ENCODE results near the gene SYNGAP1. TPM values are rescaled to one million over a fixed set of nuclear protein-coding genes. Genes with fewer than 3 reads are reported as not detected.

The SYNGAP1 gene
- total and polyA plus RNA-seq, 9 of the 15 experiments (the other 6 are each of a cell fraction or from before 2014, with no cell fraction given): 0.01 to 22.8 (median 3.2) TPM

- no peak for TF ChIP-seq ZNF318 (IDR thresholded peaks at IDR 0.05; ENCODE audit: borderline replicate concordance in 1 of 2, low read depth in 1 of 2)
- TF ChIP-seq ZNF785 (CRISPR knock-in tag; IDR thresholded peaks at IDR 0.05): no peak
- no peak for TF ChIP-seq SMARCB1 (IDR thresholded peaks at IDR 0.05; ENCODE audit: insufficient read length, low read depth)
- TF ChIP-seq HDAC2 (IDR thresholded peaks at IDR 0.05): no peak
- TF ChIP-seq EWSR1 (IDR thresholded peaks at IDR 0.05; ENCODE audit: borderline replicate concordance, low read depth, partially characterized antibody): no peak
- no peak for TF ChIP-seq ZNF717 (CRISPR knock-in tag; IDR thresholded peaks at IDR 0.05)
- no peak for TF ChIP-seq NUFIP1 (IDR thresholded peaks at IDR 0.05; ENCODE audit: partially characterized antibody)
- no peak for TF ChIP-seq TGIF2 (CRISPR knock-in tag; IDR thresholded peaks at IDR 0.05)
- TF ChIP-seq ZNF407 (IDR thresholded peaks at IDR 0.05; ENCODE audit: low read depth): peak; percentile 65; the same call in 1 of the 2 replicates
Measured at GRCh38 chr6:33420491-33421343, 852 bp downstream of the SYNGAP1 start (continued).
